Measurements from ENCODE around the gene TCP10L.

Gene TCP10L

GRCh38 chr21:32599526-32599925 lies 14.2 kb upstream of the TCP10L start:
- CTCF ChIA-PET = interaction anchor here (0.7 to 8.7 kb wide), 11 partner anchors 8 to 203 kb away, joined by 3 to 110 read pairs (median 4); partner anchors contain the start of genes CFAP298 and EVA1C
- no peak overlapping the region for H3K4me3 ChIP-seq (ENCODE audit: control insufficient read depth in 1 of 7, extremely low read depth in 1 of 7, insufficient read depth in 4 of 7, low read depth in 2 of 7, low read length in 6 of 7)
- H3K27me3 ChIP-seq (replicated peaks in 2 of 5; ENCODE audit: control insufficient read depth in 4 of 5, insufficient read depth in 5 of 5, low read length in 4 of 5) = no peaks in the 10 kb centered on the region
- H3K27ac ChIP-seq (ENCODE audit: insufficient read depth in 1 of 2, low read depth in 1 of 2, low read length in 2 of 2, poor library complexity in 1 of 2, severe bottlenecking in 2 of 2) = no peak overlapping the region
- 98% methylated on average over 8 of the region's 8 CpGs for WGBS (ENCODE audit: insufficient coverage)
- POLR2A ChIA-PET = interaction anchor here (0.5 kb wide), 1 partner anchor 198 kb away, joined by 3 read pairs; no protein-coding TSS in a partner anchor
- peaks cover 7 to 57% (median 31%) of the 10 kb centered on the region in 4 experiments for H3K36me3 ChIP-seq (ENCODE audit: control insufficient read depth in 4 of 4, insufficient read depth in 4 of 4, low read length in 3 of 4)
- no peak for DNase-seq
- no peaks in the 10 kb centered on the region for H3K4me1 ChIP-seq (ENCODE audit: control extremely low read depth in 1 of 4, control insufficient read depth in 4 of 4, insufficient read depth in 4 of 4, low read length in 3 of 4)
- no peaks in the 10 kb centered on the region for H3K9me3 ChIP-seq (ENCODE audit: control extremely low read depth in 1 of 5, control insufficient read depth in 4 of 5, insufficient read depth in 2 of 5, low read depth in 1 of 5, low read length in 4 of 5)

DNA sequence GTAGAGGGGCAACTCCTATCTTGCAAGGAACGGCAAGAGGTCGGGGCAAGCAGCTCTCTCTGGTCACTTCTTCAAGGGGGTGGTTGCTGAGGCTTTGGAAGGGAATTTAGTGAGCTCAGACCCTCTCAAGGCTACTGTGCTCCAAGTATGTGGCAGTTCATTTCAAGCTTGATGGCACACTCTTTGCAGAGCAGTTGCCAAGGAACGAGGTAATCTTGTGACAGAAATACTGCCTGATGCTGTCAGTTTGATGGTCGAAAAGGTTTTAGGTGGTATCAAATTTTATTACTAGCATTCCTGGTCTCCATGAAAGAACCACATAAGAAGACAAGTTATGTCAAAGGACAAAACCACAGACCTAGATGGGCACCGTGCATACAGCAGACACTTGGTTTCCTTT lies 13.8 kb upstream of the TCP10L start:
- DNase-seq = no peak
- Histone ChIP-seq H3K36me3 (ENCODE audit: control insufficient read depth in 4 of 4, insufficient read depth in 4 of 4, low read length in 3 of 4) (peaks cover 5 to 53% (median 29%) of the 10 kb centered on the region in 4 experiments), H3K27ac (ENCODE audit: insufficient read depth in 1 of 2, low read depth in 1 of 2, low read length in 2 of 2, poor library complexity in 1 of 2, severe bottlenecking in 2 of 2) (no peak overlapping the region), H3K4me3 (ENCODE audit: control insufficient read depth in 1 of 7, extremely low read depth in 1 of 7, insufficient read depth in 4 of 7, low read depth in 2 of 7, low read length in 6 of 7) (no peak overlapping the region), H3K9me3 (ENCODE audit: control extremely low read depth in 1 of 5, control insufficient read depth in 4 of 5, insufficient read depth in 2 of 5, low read depth in 1 of 5, low read length in 4 of 5) (no peaks in the 10 kb centered on the region), H3K27me3 (replicated peaks in 2 of 5; ENCODE audit: control insufficient read depth in 4 of 5, insufficient read depth in 5 of 5, low read length in 4 of 5) (no peaks in the 10 kb centered on the region), H3K4me1 (ENCODE audit: control extremely low read depth in 1 of 4, control insufficient read depth in 4 of 4, insufficient read depth in 4 of 4, low read length in 3 of 4) (no peaks in the 10 kb centered on the region)
- CTCF ChIA-PET = interaction anchor here (0.6 to 8.7 kb wide), 6 partner anchors 10 to 196 kb away, joined by 3 to 110 read pairs (median 3); partner anchors contain the start of gene EVA1C
- POLR2A ChIA-PET = no interaction called here
- 100% methylated on average over 2 of the region's 5 CpGs for WGBS (ENCODE audit: insufficient coverage)

- Histone ChIP-seq H3K36me3 (ENCODE audit: control insufficient read depth in 4 of 4, insufficient read depth in 4 of 4, low read length in 3 of 4) (peaks cover 0 to 34% (median 14%) of the 10 kb centered on the region in 4 experiments), H3K9me3 (ENCODE audit: control extremely low read depth in 1 of 5, control insufficient read depth in 4 of 5, insufficient read depth in 2 of 5, low read depth in 1 of 5, low read length in 4 of 5) (no peaks in the 10 kb centered on the region), H3K27me3 (replicated peaks in 2 of 5; ENCODE audit: control insufficient read depth in 4 of 5, insufficient read depth in 5 of 5, low read length in 4 of 5) (no peaks in the 10 kb centered on the region), H3K4me3 (ENCODE audit: control insufficient read depth in 1 of 7, extremely low read depth in 1 of 7, insufficient read depth in 4 of 7, low read depth in 2 of 7, low read length in 6 of 7) (no peak overlapping the region), H3K27ac (ENCODE audit: insufficient read depth in 1 of 2, low read depth in 1 of 2, low read length in 2 of 2, poor library complexity in 1 of 2, severe bottlenecking in 2 of 2) (no peak overlapping the region), H3K4me1 (ENCODE audit: control extremely low read depth in 1 of 4, control insufficient read depth in 4 of 4, insufficient read depth in 4 of 4, low read length in 3 of 4) (no peaks in the 10 kb centered on the region)
- ChIA-PET POLR2A (interaction anchor here (0.7 kb wide), 1 partner anchor 476 kb away, joined by 10 read pairs; no protein-coding TSS in a partner anchor), CTCF (interaction anchor here (1.7 kb wide), 1 partner anchor 194 kb away, joined by 5 read pairs; no protein-coding TSS in a partner anchor)
- DNase-seq = no peak
- WGBS (ENCODE audit: insufficient coverage) = 93% methylated on average over 4 of the region's 6 CpGs
Measured at GRCh38 chr21:32597205-32597604, 11.9 kb upstream of the TCP10L start.

GRCh38 chr21:32595431-32595830 lies 10.1 kb upstream of the TCP10L start:
- Histone ChIP-seq H3K4me3 (ENCODE audit: control insufficient read depth in 1 of 7, extremely low read depth in 1 of 7, insufficient read depth in 4 of 7, low read depth in 2 of 7, low read length in 6 of 7) (no peak overlapping the region), H3K9me3 (ENCODE audit: control extremely low read depth in 1 of 5, control insufficient read depth in 4 of 5, insufficient read depth in 2 of 5, low read depth in 1 of 5, low read length in 4 of 5) (no peaks in the 10 kb centered on the region), H3K4me1 (ENCODE audit: control extremely low read depth in 1 of 4, control insufficient read depth in 4 of 4, insufficient read depth in 4 of 4, low read length in 3 of 4) (no peaks in the 10 kb centered on the region), H3K27me3 (replicated peaks in 2 of 5; ENCODE audit: control insufficient read depth in 4 of 5, insufficient read depth in 5 of 5, low read length in 4 of 5) (no peaks in the 10 kb centered on the region), H3K36me3 (ENCODE audit: control insufficient read depth in 4 of 4, insufficient read depth in 4 of 4, low read length in 3 of 4) (peaks cover 0 to 22% (median 9%) of the 10 kb centered on the region in 4 experiments), H3K27ac (ENCODE audit: insufficient read depth in 1 of 2, low read depth in 1 of 2, low read length in 2 of 2, poor library complexity in 1 of 2, severe bottlenecking in 2 of 2) (no peak overlapping the region)
- CTCF ChIA-PET = interaction anchor here (0.7 to 1.7 kb wide), 3 partner anchors 34 to 192 kb away, joined by 3 to 5 read pairs (median 3); no protein-coding TSS in a partner anchor
- no peak for DNase-seq
- over 99% methylated on average over 11 of the region's 11 CpGs for WGBS (ENCODE audit: insufficient coverage)
- POLR2A ChIA-PET = no interaction called here

DNA sequence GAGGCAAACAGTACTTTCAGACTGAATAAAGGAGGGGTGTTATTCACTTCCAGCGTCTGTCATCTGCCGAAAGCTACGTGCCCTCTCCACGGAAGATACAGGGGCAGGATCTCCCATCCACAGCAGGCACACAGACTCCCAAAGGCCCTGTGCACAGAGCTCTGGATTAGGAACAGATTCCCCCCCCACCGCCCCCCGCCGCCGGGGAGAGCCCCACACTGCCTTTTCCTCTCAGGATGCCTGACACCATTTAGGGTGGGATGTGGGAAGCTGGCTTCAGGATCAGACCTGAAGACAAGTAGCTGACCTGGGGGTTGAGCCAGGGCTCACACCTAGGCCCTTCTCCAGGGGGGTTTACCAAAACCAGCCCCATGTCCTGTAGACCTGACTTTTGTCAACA lies 8.4 kb upstream of the TCP10L start:
- H3K27me3 ChIP-seq (replicated peaks in 2 of 5; ENCODE audit: control insufficient read depth in 4 of 5, insufficient read depth in 5 of 5, low read length in 4 of 5) = no peaks in the 10 kb centered on the region
- H3K27ac ChIP-seq (ENCODE audit: insufficient read depth in 1 of 2, low read depth in 1 of 2, low read length in 2 of 2, poor library complexity in 1 of 2, severe bottlenecking in 2 of 2) = no peak overlapping the region
- DNase-seq = no peak
- H3K4me3 ChIP-seq (ENCODE audit: control insufficient read depth in 1 of 7, extremely low read depth in 1 of 7, insufficient read depth in 4 of 7, low read depth in 2 of 7, low read length in 6 of 7) = no peak overlapping the region
- ChIA-PET CTCF (interaction anchor here (0.8 kb wide), 1 partner anchor 190 kb away, joined by 3 read pairs; no protein-coding TSS in a partner anchor), POLR2A (no interaction called here)
- peaks cover 0 to 5% (median 3%) of the 10 kb centered on the region in 4 experiments for H3K36me3 ChIP-seq (ENCODE audit: control insufficient read depth in 4 of 4, insufficient read depth in 4 of 4, low read length in 3 of 4)
- WGBS (ENCODE audit: insufficient coverage) = 100% methylated on average over 4 of the region's 8 CpGs
- H3K4me1 ChIP-seq (ENCODE audit: control extremely low read depth in 1 of 4, control insufficient read depth in 4 of 4, insufficient read depth in 4 of 4, low read length in 3 of 4) = no peaks in the 10 kb centered on the region
- H3K9me3 ChIP-seq (ENCODE audit: control extremely low read depth in 1 of 5, control insufficient read depth in 4 of 5, insufficient read depth in 2 of 5, low read depth in 1 of 5, low read length in 4 of 5) = no peaks in the 10 kb centered on the region

GRCh38 chr21:32592929-32593502 lies 7.7 kb upstream of the TCP10L start:
- Histone ChIP-seq H3K36me3 (ENCODE audit: control insufficient read depth in 4 of 4, insufficient read depth in 4 of 4, low read length in 3 of 4) (peaks cover 0 to 5% (median 1%) of the 10 kb centered on the region in 4 experiments), H3K4me1 (ENCODE audit: control extremely low read depth in 1 of 4, control insufficient read depth in 4 of 4, insufficient read depth in 4 of 4, low read length in 3 of 4) (no peaks in the 10 kb centered on the region), H3K27ac (ENCODE audit: insufficient read depth in 1 of 2, low read depth in 1 of 2, low read length in 2 of 2, poor library complexity in 1 of 2, severe bottlenecking in 2 of 2) (no peak overlapping the region), H3K4me3 (ENCODE audit: control insufficient read depth in 1 of 7, extremely low read depth in 1 of 7, insufficient read depth in 4 of 7, low read depth in 2 of 7, low read length in 6 of 7) (no peak overlapping the region), H3K9me3 (ENCODE audit: control extremely low read depth in 1 of 5, control insufficient read depth in 4 of 5, insufficient read depth in 2 of 5, low read depth in 1 of 5, low read length in 4 of 5) (no peaks in the 10 kb centered on the region), H3K27me3 (replicated peaks in 2 of 5; ENCODE audit: control insufficient read depth in 4 of 5, insufficient read depth in 5 of 5, low read length in 4 of 5) (no peaks in the 10 kb centered on the region)
- POLR2A ChIA-PET = no interaction called here
- WGBS (ENCODE audit: insufficient coverage) = 96% methylated on average over 9 of the region's 10 CpGs
- CTCF ChIA-PET = interaction anchor here (0.8 to 3.9 kb wide), 2 partner anchors 7 to 190 kb away, joined by 3 to 14 read pairs; no protein-coding TSS in a partner anchor
- no peak for DNase-seq

- H3K27me3 ChIP-seq (replicated peaks in 2 of 5; ENCODE audit: control insufficient read depth in 4 of 5, insufficient read depth in 5 of 5, low read length in 4 of 5) = no peaks in the 10 kb centered on the region
- no peak for DNase-seq
- ChIA-PET POLR2A (no interaction called here), CTCF (interaction anchor here (1.4 to 3.9 kb wide), 2 partner anchors 10 to 21 kb away, joined by 4 to 14 read pairs; no protein-coding TSS in a partner anchor)
- 85% methylated on average over 4 of the region's 4 CpGs for WGBS (ENCODE audit: insufficient coverage)
- no peaks in the 10 kb centered on the region for H3K36me3 ChIP-seq (ENCODE audit: control insufficient read depth in 4 of 4, insufficient read depth in 4 of 4, low read length in 3 of 4)
- H3K4me1 ChIP-seq (ENCODE audit: control extremely low read depth in 1 of 4, control insufficient read depth in 4 of 4, insufficient read depth in 4 of 4, low read length in 3 of 4) = no peaks in the 10 kb centered on the region
- no peak overlapping the region for H3K4me3 ChIP-seq (ENCODE audit: control insufficient read depth in 1 of 7, extremely low read depth in 1 of 7, insufficient read depth in 4 of 7, low read depth in 2 of 7, low read length in 6 of 7)
- H3K9me3 ChIP-seq (ENCODE audit: control extremely low read depth in 1 of 5, control insufficient read depth in 4 of 5, insufficient read depth in 2 of 5, low read depth in 1 of 5, low read length in 4 of 5) = no peaks in the 10 kb centered on the region
- no peak overlapping the region for H3K27ac ChIP-seq (ENCODE audit: insufficient read depth in 1 of 2, low read depth in 1 of 2, low read length in 2 of 2, poor library complexity in 1 of 2, severe bottlenecking in 2 of 2)
Measured at GRCh38 chr21:32590130-32590529, 4.8 kb upstream of the TCP10L start.
